Upper lobe of right lung (tissue), 1 donor: ENCODE results near the gene UGT1A9. TPM values are rescaled to one million over a fixed set of nuclear protein-coding genes. Genes with fewer than 3 reads are reported as not detected.

Source experiments
- ATAC-seq: fragments of 200-7000 bp; cut with Tn5 transposase; one replicate; pipeline ENCODE4 v1.9.1; 2020; ENCODE audit warnings: mild to moderate bottlenecking, moderate library complexity
- DNase-seq: peaks from one replicate; pipeline ENCODE4 v3.0.0-alpha.2; 2020
- H3K27ac ChIP-seq: fragments of 200-600 bp; one replicate; pipeline ENCODE4 v1.8.0; 2022
- H3K27me3 ChIP-seq: fragments of 200-600 bp; one replicate; pipeline ENCODE4 v1.8.0; 2022; ENCODE audit warnings: mild to moderate bottlenecking
- H3K36me3 ChIP-seq: fragments of 200-600 bp; one replicate; pipeline ENCODE4 v1.8.0; 2022
- H3K4me1 ChIP-seq: fragments of 200-600 bp; one replicate; pipeline ENCODE4 v1.8.0; 2022
- H3K4me3 ChIP-seq: fragments of 200-600 bp; one replicate; pipeline ENCODE4 v1.8.0; 2022; ENCODE audit warnings: mild to moderate bottlenecking
- H3K9me3 ChIP-seq: fragments of 200-600 bp; one replicate; pipeline ENCODE4 v1.8.0; 2022
- CTCF ChIP-seq: fragments of 200-600 bp; IDR thresholded peaks from one replicate; pipeline ENCODE4 v1.8.0; 2022; ENCODE audit warnings: antibody characterized with exemption
- intact Hi-C: fragments of 100-400 bp; cut with DNase I; formaldehyde crosslinking; loops from one replicate; pipeline ENCODE4 v1.11.0; 2022
- total RNA-seq: library from RNA; stranded (reverse); fragmentation: NEBNext Ultra II Directional; extraction: Animal tissue kit (Norgen Biotek cat#: 25700); gene quantifications from one replicate; pipeline ENCODE4 v1.2.1, GENCODE V29; 2021
- donor health status: DM: no; HTN: yes; CAD: no; lungs with severe emphysema.

Gene UGT1A9
- total RNA-seq, 1 donor from 2014 or later, result not detected

DNA sequence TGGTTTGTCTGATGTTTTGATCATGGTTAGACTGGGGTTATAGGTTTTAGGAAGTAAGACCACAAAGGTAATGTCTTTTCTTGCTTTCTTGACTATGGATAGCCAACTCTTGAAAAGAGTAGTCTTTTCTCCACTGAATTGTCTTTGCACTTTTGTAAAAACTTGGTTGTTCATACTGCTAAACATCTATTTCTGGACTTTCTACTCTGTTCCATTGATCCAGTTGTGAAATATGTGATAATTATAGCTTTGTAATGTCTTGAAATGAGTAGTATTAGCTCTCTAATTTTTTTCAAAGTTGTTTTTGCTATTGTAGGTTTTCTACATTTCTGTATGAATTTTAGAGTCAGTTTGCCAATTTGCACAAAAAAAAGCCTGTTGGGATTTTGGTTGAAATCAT, 13.1 kb upstream of the UGT1A9 start:
- Histone ChIP-seq H3K4me1 (no peaks in the 10 kb centered on the region), H3K27me3 (no peaks in the 10 kb centered on the region), H3K27ac (no peak overlapping the region), H3K4me3 (no peak overlapping the region), H3K9me3 (no peaks in the 10 kb centered on the region), H3K36me3 (no peaks in the 10 kb centered on the region)
- ATAC-seq (no peak), DNase-seq (no peak)
- no peak for TF ChIP-seq CTCF
- intact Hi-C loops, result no loop called here

GRCh38 chr2:233663911-233664310, 7.8 kb upstream of the UGT1A9 start:
- intact Hi-C loops, result no loop called here
- H3K9me3 ChIP-seq, result no peaks in the 10 kb centered on the region
- H3K4me3 ChIP-seq, result no peak overlapping the region
- ATAC-seq (no peak), DNase-seq (no peak)
- no peak for TF ChIP-seq CTCF
- no peaks in the 10 kb centered on the region for H3K4me1 ChIP-seq
- H3K36me3 ChIP-seq, result no peaks in the 10 kb centered on the region
- no peaks in the 10 kb centered on the region for H3K27me3 ChIP-seq
- H3K27ac ChIP-seq, result no peak overlapping the region

GRCh38 chr2:233668605-233669260, 3.0 kb upstream of the UGT1A9 start:
- intact Hi-C loops, result no loop called here
- TF ChIP-seq CTCF, result no peak
- Histone ChIP-seq H3K4me1 (no peaks in the 10 kb centered on the region), H3K9me3 (no peaks in the 10 kb centered on the region), H3K27ac (no peak overlapping the region), H3K27me3 (no peaks in the 10 kb centered on the region), H3K4me3 (no peak overlapping the region), H3K36me3 (no peaks in the 10 kb centered on the region)
- ATAC-seq, result no peak
- DNase-seq, result no peak

DNA sequence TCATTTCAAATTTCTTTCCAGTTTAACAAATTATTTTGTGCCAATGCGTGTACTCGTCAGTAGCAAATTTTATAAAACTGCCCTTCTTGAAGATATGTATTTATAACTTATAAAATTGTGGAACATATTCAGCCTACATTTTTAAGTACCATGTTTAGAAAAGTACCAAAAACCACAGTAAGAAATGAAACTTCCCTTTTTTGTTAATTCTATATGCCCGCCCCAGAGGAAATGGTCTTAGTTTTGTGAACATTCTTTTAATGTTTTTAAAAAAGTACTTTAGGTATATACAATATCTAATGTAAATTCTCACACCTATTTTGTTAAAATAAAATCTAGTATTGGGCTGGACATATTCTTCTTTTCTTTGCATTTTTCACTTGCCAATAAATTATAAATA, 1.2 kb downstream of the UGT1A9 start:
- no peak overlapping the region for H3K4me3 ChIP-seq
- ATAC-seq, result no peak
- H3K27me3 ChIP-seq, result no peaks in the 10 kb centered on the region
- H3K36me3 ChIP-seq, result no peaks in the 10 kb centered on the region
- no peak overlapping the region for H3K27ac ChIP-seq
- DNase-seq, result no peak
- no peak for TF ChIP-seq CTCF
- H3K4me1 ChIP-seq, result no peaks in the 10 kb centered on the region
- intact Hi-C loops, result no loop called here
- no peaks in the 10 kb centered on the region for H3K9me3 ChIP-seq

GRCh38 chr2:233673896-233674295, 2.2 kb downstream of the UGT1A9 start:
- ATAC-seq (no peak), DNase-seq (no peak)
- no peaks in the 10 kb centered on the region for H3K36me3 ChIP-seq
- H3K4me1 ChIP-seq, result no peaks in the 10 kb centered on the region
- intact Hi-C loops, result no loop called here
- TF ChIP-seq CTCF, result no peak
- no peak overlapping the region for H3K27ac ChIP-seq
- no peaks in the 10 kb centered on the region for H3K9me3 ChIP-seq
- H3K27me3 ChIP-seq, result no peaks in the 10 kb centered on the region
- H3K4me3 ChIP-seq, result no peak overlapping the region

GRCh38 chr2:233674314-233674713, 2.6 kb downstream of the UGT1A9 start:
- no peak overlapping the region for H3K4me3 ChIP-seq
- no peaks in the 10 kb centered on the region for H3K36me3 ChIP-seq
- no peaks in the 10 kb centered on the region for H3K4me1 ChIP-seq
- DNase-seq, result no peak
- no peaks in the 10 kb centered on the region for H3K27me3 ChIP-seq
- intact Hi-C loops, result no loop called here
- no peak overlapping the region for H3K27ac ChIP-seq
- H3K9me3 ChIP-seq, result no peaks in the 10 kb centered on the region
- ATAC-seq, result no peak
- TF ChIP-seq CTCF, result no peak
